Measurements from ENCODE around the gene GNPAT.

GRCh38 chr1:231266811-231267322 is 25.9 kb downstream of the GNPAT start:
- TF ChIP-seq, protein P1, sequence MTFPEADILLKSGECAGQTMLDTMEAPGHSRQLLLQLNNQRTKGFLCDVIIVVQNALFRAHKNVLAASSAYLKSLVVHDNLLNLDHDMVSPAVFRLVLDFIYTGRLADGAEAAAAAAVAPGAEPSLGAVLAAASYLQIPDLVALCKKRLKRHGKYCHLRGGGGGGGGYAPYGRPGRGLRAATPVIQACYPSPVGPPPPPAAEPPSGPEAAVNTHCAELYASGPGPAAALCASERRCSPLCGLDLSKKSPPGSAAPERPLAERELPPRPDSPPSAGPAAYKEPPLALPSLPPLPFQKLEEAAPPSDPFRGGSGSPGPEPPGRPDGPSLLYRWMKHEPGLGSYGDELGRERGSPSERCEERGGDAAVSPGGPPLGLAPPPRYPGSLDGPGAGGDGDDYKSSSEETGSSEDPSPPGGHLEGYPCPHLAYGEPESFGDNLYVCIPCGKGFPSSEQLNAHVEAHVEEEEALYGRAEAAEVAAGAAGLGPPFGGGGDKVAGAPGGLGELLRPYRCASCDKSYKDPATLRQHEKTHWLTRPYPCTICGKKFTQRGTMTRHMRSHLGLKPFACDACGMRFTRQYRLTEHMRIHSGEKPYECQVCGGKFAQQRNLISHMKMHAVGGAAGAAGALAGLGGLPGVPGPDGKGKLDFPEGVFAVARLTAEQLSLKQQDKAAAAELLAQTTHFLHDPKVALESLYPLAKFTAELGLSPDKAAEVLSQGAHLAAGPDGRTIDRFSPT (tag by site-specific recombination; IDR thresholded peaks at IDR 0.05) = no peak
- no peak for TF ChIP-seq PRDM10 (tag by site-specific recombination; IDR thresholded peaks at IDR 0.05)

Measured in HEK293 (cell line).